H9 (cell line): ENCODE measurements around the gene ABCA10. TPM values are rescaled to one million over a fixed set of nuclear protein-coding genes. Genes with fewer than 3 reads are reported as not detected.

Source experiments
- DNase-seq: peaks from one replicate; pipeline ENCODE4 v3.0.0-alpha.2; 2017
- H2AFZ ChIP-seq: one replicate; pipeline ENCODE4 v1.6.1; 2013; ENCODE audit warnings: mild to moderate bottlenecking, low read length, control low read depth, moderate library complexity
- H2AK5ac ChIP-seq: 2 replicates; pipeline ENCODE4 v1.6.1; 2013; ENCODE audit warnings: low read length, control low read depth, mixed read lengths; ENCODE audit not compliant: insufficient read length
- H2BK120ac ChIP-seq: one replicate; pipeline ENCODE4 v1.6.1; 2013; ENCODE audit warnings: low read depth, mild to moderate bottlenecking, low read length, control low read depth, inconsistent platforms; ENCODE audit not compliant: poor library complexity, severe bottlenecking
- H2BK12ac ChIP-seq: 2 replicates; pipeline ENCODE4 v1.6.1; 2013; ENCODE audit warnings: low read length, control low read depth, mixed read lengths, low read depth; ENCODE audit not compliant: insufficient read length
- H2BK15ac ChIP-seq: 2 replicates; pipeline ENCODE4 v1.6.1; 2013; ENCODE audit warnings: low read depth, low read length, control low read depth
- H2BK20ac ChIP-seq: one replicate; pipeline ENCODE4 v1.6.1; 2013; ENCODE audit warnings: low read depth, mild to moderate bottlenecking, low read length, control low read depth, inconsistent platforms; ENCODE audit not compliant: poor library complexity, severe bottlenecking
- H2BK5ac ChIP-seq: 2 replicates; pipeline ENCODE4 v1.6.1; 2013; ENCODE audit warnings: low read length, control low read depth, mixed read lengths; ENCODE audit not compliant: insufficient read length
- H3K14ac ChIP-seq: 2 replicates; pipeline ENCODE4 v1.6.1; 2013; ENCODE audit warnings: low read length, control low read depth; ENCODE audit not compliant: insufficient read depth
- H3K18ac ChIP-seq: 2 replicates; pipeline ENCODE4 v1.6.1; 2013; ENCODE audit warnings: low read depth, mild to moderate bottlenecking, mixed read lengths, low read length, control low read depth; ENCODE audit not compliant: insufficient read length
- H3K23ac ChIP-seq: 2 replicates; pipeline ENCODE4 v1.6.1; 2013; ENCODE audit warnings: low read length, control low read depth, mixed read lengths, low read depth; ENCODE audit not compliant: insufficient read length
- H3K23me2 ChIP-seq: 2 replicates; pipeline ENCODE4 v1.6.1; 2013; ENCODE audit warnings: low read depth, mild to moderate bottlenecking, mixed read lengths, low read length, control low read depth; ENCODE audit not compliant: insufficient read length, poor library complexity, severe bottlenecking
- H3K27ac ChIP-seq: 2 replicates; pipeline ENCODE4 v1.5.1; 2013; ENCODE audit warnings: low read length, control low read depth, mixed read lengths, low read depth; ENCODE audit not compliant: insufficient read length
- H3K27me3 ChIP-seq: 2 replicates; pipeline ENCODE4 v1.6.1; 2013; ENCODE audit warnings: low read length, control low read depth, inconsistent platforms; ENCODE audit not compliant: insufficient read depth
- H3K4ac ChIP-seq: 2 replicates; pipeline ENCODE4 v1.6.1; 2013; ENCODE audit warnings: low read depth, mild to moderate bottlenecking, control low read depth, inconsistent platforms, low read length, moderate library complexity
- H3K4me1 ChIP-seq: 2 replicates; pipeline ENCODE4 v1.6.1; 2013; ENCODE audit warnings: low read length, control low read depth, inconsistent platforms; ENCODE audit not compliant: insufficient read depth
- H3K4me2 ChIP-seq: 2 replicates; pipeline ENCODE4 v1.6.1; 2013; ENCODE audit warnings: low read length, control low read depth, mixed read lengths; ENCODE audit not compliant: insufficient read length, insufficient read depth
- H3K56ac ChIP-seq: 2 replicates; pipeline ENCODE4 v1.6.1; 2013; ENCODE audit warnings: low read depth, mild to moderate bottlenecking, mixed read lengths, low read length, control low read depth; ENCODE audit not compliant: insufficient read length
- H3K79me1 ChIP-seq: 2 replicates; pipeline ENCODE4 v1.6.1; 2013; ENCODE audit warnings: low read depth, mild to moderate bottlenecking, moderate library complexity, low read length, control low read depth, inconsistent platforms; ENCODE audit not compliant: insufficient read depth, poor library complexity, severe bottlenecking
- H3K79me2 ChIP-seq: 2 replicates; pipeline ENCODE4 v1.6.1; 2013; ENCODE audit warnings: low read length, control low read depth, inconsistent platforms; ENCODE audit not compliant: insufficient read depth
- H3K9ac ChIP-seq: 2 replicates; pipeline ENCODE4 v1.6.1; 2013; ENCODE audit warnings: low read length, control low read depth, mixed read lengths; ENCODE audit not compliant: insufficient read length; ENCODE audit errors: extremely low read depth
- H3K9me3 ChIP-seq: one replicate; pipeline ENCODE4 v1.6.1; 2013; ENCODE audit warnings: low read depth, low read length, inconsistent platforms; ENCODE audit not compliant: control insufficient read depth
- H3T11ph ChIP-seq: one replicate; pipeline ENCODE4 v1.6.1; 2013; ENCODE audit warnings: mild to moderate bottlenecking, low read length, control low read depth, inconsistent platforms
- H4K20me1 ChIP-seq: one replicate; pipeline ENCODE4 v1.6.1; 2013; ENCODE audit not compliant: control insufficient read depth, insufficient read length, insufficient read depth
- H4K5ac ChIP-seq: 2 replicates; pipeline ENCODE4 v1.6.1; 2013; ENCODE audit warnings: low read depth, mild to moderate bottlenecking, mixed read lengths, low read length, control low read depth; ENCODE audit not compliant: insufficient read length
- H4K8ac ChIP-seq: replicated peaks from 2 replicates; pipeline ENCODE4 v1.6.1; 2013; ENCODE audit warnings: low read length, control low read depth, mixed read lengths, low read depth; ENCODE audit not compliant: insufficient read length
- H4K91ac ChIP-seq: 2 replicates; pipeline ENCODE4 v1.6.1; 2013; ENCODE audit warnings: low read depth, mild to moderate bottlenecking, moderate library complexity, mixed read lengths, low read length, control low read depth; ENCODE audit not compliant: insufficient read length
- H3K27ac Mint-ChIP-seq, 3 experiments: 2 replicates in 2 of 3; 3 replicates in 1 of 3; pipeline ENCODE4 v1.8.0; 2020 to 2021; ENCODE audit warnings: mixed read lengths in 3 of 3, mild to moderate bottlenecking in 1 of 3, moderate library complexity in 1 of 3
- H3K27me3 Mint-ChIP-seq: 2 replicates; pipeline ENCODE4 v1.8.0; 2021; ENCODE audit warnings: low read depth, mild to moderate bottlenecking, moderate library complexity, mixed read lengths
- H3K36me3 Mint-ChIP-seq, 3 experiments: 2 replicates in 2 of 3; 3 replicates in 1 of 3; pipeline ENCODE4 v1.8.0; 2020 to 2021; ENCODE audit warnings: low read depth in 3 of 3, mixed read lengths in 3 of 3; ENCODE audit not compliant: insufficient read depth in 1 of 3
- H3K4me1 Mint-ChIP-seq, 2 experiments: 2 replicates each; pipeline ENCODE4 v1.8.0; 2020; ENCODE audit warnings: mixed read lengths in 2 of 2
- H3K4me3 Mint-ChIP-seq, 2 experiments: 2 replicates in 1 of 2; 3 replicates in 1 of 2; pipeline ENCODE4 v1.8.0; 2020 to 2021; ENCODE audit warnings: mild to moderate bottlenecking in 2 of 2, mixed read lengths in 2 of 2, moderate library complexity in 1 of 2
- H3K9me3 Mint-ChIP-seq, 2 experiments: 2 replicates in 1 of 2; 3 replicates in 1 of 2; pipeline ENCODE4 v1.8.0; 2020; ENCODE audit warnings: mild to moderate bottlenecking in 2 of 2, mixed read lengths in 2 of 2, moderate library complexity in 1 of 2
- WGBS: extraction: QIAGEN DNeasy Blood & Tissue Kit; methylation state at CpG from one replicate; pipeline ENCODE4 v1.1.7; 2013; ENCODE audit warnings: missing lambda C conversion rate, low lambda C conversion rate, mixed read lengths; ENCODE audit not compliant: insufficient read length; ENCODE audit errors: extremely low coverage; 5-methylcytosine and 5-hydroxymethylcytosine counted together
- total RNA-seq: library from RNA; stranded (reverse); gene quantifications from 2 replicates; pipeline ENCODE4 v1.2.1, GENCODE V29; 2021
- TF ChIP-seq, protein P1 (sequence below): fragments of 200-600 bp; sonication (generic); conservative IDR thresholded peaks from 3 replicates; pipeline ENCODE4 v1.8.0; 2021; ENCODE audit warnings: antibody characterized with exemption, mild to moderate bottlenecking

ABCA10 gene
- total RNA-seq, 1 experiment from 2014 or later, result not detected

DNA sequence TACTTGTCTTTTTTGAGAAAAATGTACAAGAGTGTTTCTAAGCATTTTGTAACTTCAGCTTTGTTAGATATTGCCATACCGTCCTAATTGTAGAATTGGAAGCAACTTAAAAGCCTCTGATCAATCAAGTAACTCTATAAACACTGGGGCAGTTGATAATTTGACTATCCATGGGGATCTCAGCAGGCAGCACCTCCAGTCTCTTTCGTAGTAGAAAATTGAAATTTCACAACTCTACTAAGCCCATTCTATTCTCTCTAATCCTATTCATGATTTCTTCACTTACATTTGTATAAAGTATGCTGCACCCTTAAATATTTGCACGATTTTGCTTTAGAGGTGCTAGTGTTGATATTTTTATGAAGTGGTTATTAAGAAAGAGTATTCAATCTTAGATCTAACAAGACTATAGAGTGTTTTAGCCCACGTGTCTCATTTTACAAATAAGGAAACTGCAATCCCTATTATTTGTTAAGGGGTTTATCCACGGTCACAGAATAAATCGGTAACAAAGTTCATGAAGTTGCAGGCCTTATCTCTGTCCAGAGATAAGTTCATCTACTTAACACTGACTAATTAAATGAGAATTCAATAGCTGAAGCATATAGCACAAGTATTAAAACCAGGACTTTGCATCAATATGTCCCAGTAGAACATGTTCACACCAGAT, 97.9 kb downstream of the ABCA10 start:
- Histone ChIP-seq H4K20me1 (no peaks in the 10 kb centered on the region), H2BK5ac (no peak overlapping the region), H3K4me1 (no peaks in the 10 kb centered on the region), H3K23me2 (no peaks in the 10 kb centered on the region), H3K4me2 (no peak overlapping the region), H2BK120ac (no peak overlapping the region), H3K27me3 (no peaks in the 10 kb centered on the region), H3K23ac (no peak overlapping the region), H3K79me1 (no peaks in the 10 kb centered on the region), H2AFZ (no peak overlapping the region), H2AK5ac (no peak overlapping the region), H3K9me3 (no peaks in the 10 kb centered on the region), H3K4ac (no peak overlapping the region), H3K18ac (no peak overlapping the region), H4K8ac (no peak overlapping the region), H2BK12ac (no peak overlapping the region), H3K79me2 (no peaks in the 10 kb centered on the region), H3K9ac (no peak overlapping the region), H3K27ac (no peak overlapping the region), H2BK15ac (no peak overlapping the region), H3K14ac (no peak overlapping the region), H4K91ac (no peak overlapping the region), H3K56ac (no peak overlapping the region), H3T11ph (no peak overlapping the region), H4K5ac (no peak overlapping the region), H2BK20ac (no peak overlapping the region)
- no CpG with 5 or more reads among the region's 6 CpGs for WGBS
- TF ChIP-seq, protein P1, sequence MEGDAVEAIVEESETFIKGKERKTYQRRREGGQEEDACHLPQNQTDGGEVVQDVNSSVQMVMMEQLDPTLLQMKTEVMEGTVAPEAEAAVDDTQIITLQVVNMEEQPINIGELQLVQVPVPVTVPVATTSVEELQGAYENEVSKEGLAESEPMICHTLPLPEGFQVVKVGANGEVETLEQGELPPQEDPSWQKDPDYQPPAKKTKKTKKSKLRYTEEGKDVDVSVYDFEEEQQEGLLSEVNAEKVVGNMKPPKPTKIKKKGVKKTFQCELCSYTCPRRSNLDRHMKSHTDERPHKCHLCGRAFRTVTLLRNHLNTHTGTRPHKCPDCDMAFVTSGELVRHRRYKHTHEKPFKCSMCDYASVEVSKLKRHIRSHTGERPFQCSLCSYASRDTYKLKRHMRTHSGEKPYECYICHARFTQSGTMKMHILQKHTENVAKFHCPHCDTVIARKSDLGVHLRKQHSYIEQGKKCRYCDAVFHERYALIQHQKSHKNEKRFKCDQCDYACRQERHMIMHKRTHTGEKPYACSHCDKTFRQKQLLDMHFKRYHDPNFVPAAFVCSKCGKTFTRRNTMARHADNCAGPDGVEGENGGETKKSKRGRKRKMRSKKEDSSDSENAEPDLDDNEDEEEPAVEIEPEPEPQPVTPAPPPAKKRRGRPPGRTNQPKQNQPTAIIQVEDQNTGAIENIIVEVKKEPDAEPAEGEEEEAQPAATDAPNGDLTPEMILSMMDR, result no peak
- no peak for DNase-seq
- H3K4me1 Mint-ChIP-seq, result peaks cover 8 to 9% of the 10 kb centered on the region in 2 experiments; a peak in 3 of 4 replicates
- no peaks in the 10 kb centered on the region for H3K27me3 Mint-ChIP-seq
- no peaks in the 10 kb centered on the region for H3K36me3 Mint-ChIP-seq
- no peak overlapping the region for H3K4me3 Mint-ChIP-seq
- no peak overlapping the region for H3K27ac Mint-ChIP-seq
- no peaks in the 10 kb centered on the region for H3K9me3 Mint-ChIP-seq
